Epithelial cell of prostate (primary cell): Measurements from ENCODE around the gene CDH20.

Source experiments
- DNase-seq: peaks from one replicate; pipeline ENCODE4 v3.0.0-alpha.2; 2011; ENCODE audit warnings: low read depth, low spot score
- H3K27ac ChIP-seq: fragments of 450-650 bp; 2 replicates; pipeline ENCODE4 v1.5.1; 2017; ENCODE audit warnings: mild to moderate bottlenecking

The CDH20 gene

GRCh38 chr18:61414086-61414485, 80.9 kb downstream of the CDH20 start:
- DNase-seq, result no peak
- no peak overlapping the region for H3K27ac ChIP-seq

- DNase-seq, result no peak
- H3K27ac ChIP-seq, result no peak overlapping the region
These were observed 86.5 kb downstream of the CDH20 start for GRCh38 chr18:61419763-61420162.

- no peak for DNase-seq
- no peak overlapping the region for H3K27ac ChIP-seq
These were observed 87.1 kb downstream of the CDH20 start for GRCh38 chr18:61420218-61420885.

DNA sequence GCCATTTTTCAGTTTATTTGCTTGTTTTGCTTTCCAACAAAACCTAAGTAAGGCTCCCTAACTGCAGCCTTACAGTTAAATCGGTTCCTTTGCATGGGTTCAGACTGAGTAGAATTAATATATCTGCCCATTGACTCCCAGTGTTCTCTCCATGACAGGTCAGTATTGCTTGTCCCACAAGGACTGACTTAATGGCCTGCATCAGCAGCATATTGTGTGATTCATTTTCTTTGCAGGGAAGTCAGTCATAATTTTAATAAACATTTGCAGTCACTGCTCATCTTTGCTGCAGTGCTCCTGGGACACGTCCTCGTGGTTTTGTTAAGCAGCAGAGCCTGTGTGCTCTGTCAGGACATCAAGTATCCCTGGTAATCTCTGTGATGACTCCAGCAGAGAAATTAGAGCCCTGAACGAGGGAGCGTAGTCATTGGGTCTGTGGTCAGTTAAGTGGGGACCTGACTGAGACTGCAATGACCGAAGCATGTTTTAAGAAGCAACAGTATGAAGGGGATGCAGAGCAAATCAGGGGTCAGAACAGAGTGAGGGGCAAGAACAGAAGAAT, 93.3 kb downstream of the CDH20 start:
- no peak overlapping the region for H3K27ac ChIP-seq
- no peak for DNase-seq

DNA sequence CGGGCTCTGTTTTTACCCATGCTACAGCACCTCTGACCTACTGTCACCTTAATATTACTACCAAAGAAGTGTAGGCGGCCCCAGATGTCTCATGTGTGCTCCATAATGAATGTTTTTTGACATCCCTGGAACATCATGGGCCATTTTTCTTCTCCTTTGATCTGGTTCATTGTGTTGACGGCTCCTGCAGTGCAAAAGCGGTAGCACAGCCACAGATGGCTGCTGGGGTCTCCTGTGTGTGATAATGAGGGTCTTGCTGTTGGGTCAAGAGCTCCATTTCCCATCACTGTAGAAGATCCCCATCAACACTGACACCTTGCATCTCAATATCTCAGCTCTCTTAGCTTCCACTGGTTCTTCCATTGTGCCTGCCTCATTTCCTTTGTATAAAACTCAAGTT, 95.0 kb downstream of the CDH20 start:
- H3K27ac ChIP-seq, result no peak overlapping the region
- no peak for DNase-seq

DNA sequence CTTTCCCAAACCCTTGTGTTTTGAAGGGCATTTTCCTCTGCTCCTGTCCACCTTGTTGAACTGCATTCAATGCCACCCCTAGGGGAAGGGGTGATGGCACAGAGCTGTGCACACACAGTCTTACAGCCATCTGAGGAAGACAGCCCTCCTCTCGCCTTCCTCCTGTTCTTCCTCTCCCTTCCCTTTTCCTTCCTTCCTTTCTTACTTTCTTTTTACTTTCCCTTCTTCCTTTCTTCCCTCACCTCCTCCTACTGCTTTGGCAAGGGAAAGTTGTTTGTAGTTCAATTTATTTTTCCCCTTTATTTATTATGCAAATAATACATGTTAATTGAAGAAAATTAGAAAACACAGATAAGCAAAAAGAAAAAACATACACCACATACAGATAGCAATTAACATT, 99.4 kb downstream of the CDH20 start:
- DNase-seq, result no peak
- no peak overlapping the region for H3K27ac ChIP-seq

GRCh38 chr18:61435064-61435652, 101.9 kb downstream of the CDH20 start:
- no peak overlapping the region for H3K27ac ChIP-seq
- DNase-seq, result no peak

DNA sequence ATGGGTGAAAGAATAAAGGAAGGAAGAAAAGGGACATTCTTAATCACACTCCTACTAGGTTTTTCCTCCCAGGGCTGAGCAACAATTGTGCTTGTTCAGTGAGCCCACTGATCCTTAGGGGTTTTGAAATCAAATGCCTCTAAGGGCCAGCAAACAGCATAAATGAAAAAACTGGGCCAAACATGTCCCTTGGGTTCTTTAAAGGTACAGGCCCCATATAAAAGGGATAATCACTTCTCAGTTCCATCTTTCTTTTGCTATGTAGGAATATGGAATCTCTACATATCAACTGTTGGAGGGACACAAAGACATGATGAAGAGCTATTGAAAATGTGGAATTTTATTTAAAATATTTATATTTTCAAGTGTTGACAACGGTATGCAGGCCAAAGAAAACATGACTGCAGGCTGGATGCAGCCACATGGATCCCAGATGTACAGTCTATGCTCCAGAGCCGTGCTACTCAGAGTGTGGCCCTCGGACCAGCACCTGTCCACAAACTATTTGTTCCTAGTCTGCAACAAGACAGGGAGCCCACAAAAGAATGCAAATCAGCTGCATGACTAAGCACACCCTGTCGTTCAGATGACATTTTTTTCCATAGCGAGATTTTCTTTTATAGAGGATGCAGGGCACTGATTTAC, 110.0 kb downstream of the CDH20 start:
- no peak for DNase-seq
- H3K27ac ChIP-seq, result no peak overlapping the region

- H3K27ac ChIP-seq, result no peak overlapping the region
- no peak for DNase-seq
These were observed 115.1 kb downstream of the CDH20 start for GRCh38 chr18:61448316-61448715.

DNA sequence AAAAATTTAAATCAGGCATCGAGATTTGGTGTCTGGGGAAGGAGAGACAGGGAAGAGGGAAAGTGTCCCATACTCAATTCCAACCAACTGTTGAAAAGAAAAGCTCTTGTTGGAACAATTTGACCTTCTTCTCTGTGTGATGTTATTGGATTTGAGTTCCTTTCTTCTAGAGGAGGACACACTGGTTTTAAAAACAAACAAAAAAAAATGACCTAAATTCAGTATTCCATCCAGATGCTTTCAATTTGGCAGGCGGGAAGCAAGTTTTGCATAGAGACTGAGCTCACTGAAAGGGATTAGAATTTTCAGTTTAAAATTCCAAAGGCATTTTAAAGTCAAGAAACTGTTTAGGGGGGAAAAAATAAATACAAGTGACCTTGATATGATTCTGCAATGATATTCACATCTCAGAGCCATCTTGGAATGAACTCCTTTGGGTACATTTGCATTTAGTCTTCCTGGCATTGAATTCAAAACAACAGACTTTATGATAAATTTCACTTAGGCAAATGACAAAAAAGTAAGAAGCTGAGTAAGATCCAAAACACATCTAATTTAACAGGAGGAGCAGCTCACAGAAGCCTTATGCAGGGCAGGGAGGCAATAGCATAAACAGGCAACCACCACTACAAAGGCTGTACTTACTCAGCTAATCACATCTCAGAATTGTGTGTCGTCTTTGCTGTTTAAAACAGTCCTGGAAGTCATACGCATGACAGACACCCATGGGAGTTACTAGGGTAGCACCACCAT, 126.8 kb downstream of the CDH20 start:
- DNase-seq, result no peak
- no peak overlapping the region for H3K27ac ChIP-seq

- no peak overlapping the region for H3K27ac ChIP-seq
- no peak for DNase-seq
These were observed 131.4 kb downstream of the CDH20 start for GRCh38 chr18:61464551-61465142.

GRCh38 chr18:61466736-61467135, 133.5 kb downstream of the CDH20 start:
- no peak for DNase-seq
- H3K27ac ChIP-seq, result no peak overlapping the region

DNA sequence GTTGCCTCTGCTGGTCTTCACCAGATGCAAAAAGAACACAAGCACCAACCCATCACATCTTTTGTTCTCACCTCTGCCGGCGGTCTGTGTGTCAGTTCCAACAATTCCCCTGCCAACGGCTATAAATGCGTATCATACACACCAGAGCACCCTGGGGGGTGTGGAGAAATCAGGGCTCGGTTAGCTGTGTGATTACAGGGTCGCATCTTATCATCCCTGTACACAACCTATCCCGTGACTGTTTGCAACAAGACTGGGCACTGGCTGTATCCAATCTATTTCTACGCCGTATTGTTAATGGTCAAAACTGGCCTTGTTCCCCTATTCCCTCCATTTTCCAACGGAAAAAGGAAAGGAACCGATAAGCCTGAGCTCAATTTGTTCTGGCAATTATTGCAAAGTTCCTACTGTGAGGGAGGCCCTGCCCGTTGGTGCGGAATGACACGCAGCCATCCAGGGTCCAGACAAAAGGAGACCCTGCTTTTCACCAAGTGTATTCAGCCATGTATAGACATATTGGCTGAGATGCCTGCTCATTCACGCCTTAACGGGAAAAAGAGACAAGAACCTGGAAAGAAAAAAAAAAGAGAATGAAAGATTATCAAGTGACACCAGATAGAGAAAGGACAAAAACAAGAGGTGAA, 136.9 kb downstream of the CDH20 start:
- no peak overlapping the region for H3K27ac ChIP-seq
- DNase-seq, result no peak

DNA sequence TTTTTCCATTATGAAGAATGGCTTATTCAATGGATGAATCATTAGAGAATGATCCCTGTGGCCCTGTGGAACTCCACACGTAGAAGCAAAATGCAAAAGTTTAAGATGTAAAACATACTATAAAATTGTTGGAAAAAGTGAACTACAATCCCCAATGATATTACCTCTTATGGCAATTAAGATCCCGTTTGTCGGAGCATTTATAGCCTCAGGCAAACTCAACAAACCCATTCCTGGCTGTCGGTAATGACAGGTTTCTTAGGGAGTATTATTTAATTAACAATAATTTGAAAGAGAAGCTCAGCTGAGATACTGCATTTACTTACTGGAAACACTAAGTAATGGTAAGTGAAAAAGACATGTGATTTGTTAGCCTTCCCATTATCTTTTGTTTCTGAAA, 138.3 kb downstream of the CDH20 start:
- no peak for DNase-seq
- H3K27ac ChIP-seq, result no peak overlapping the region

DNA sequence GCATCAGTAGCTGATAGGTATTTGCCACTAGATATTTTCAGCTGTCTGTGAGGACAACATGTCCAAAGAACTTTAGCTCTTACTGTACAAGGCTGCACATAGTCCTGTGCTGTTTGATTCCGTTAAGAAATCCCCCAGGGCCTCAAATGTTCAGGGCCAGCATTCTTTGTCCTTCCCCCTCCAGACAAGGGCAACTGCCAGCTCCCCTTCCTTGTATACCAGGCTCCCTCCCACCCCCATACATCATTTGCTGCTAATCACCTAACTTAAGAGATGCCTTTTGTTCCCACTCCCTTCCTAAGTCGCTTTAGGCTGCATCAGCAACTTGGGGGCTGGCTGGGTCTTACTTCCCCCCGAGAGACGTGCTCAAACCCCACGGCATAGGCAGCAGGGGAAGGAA, 138.7 kb downstream of the CDH20 start:
- DNase-seq, result no peak
- H3K27ac ChIP-seq, result no peak overlapping the region

- DNase-seq, result no peak
These were observed 141.1 kb downstream of the CDH20 start for GRCh38 chr18:61474341-61474740.

GRCh38 chr18:61474918-61475317, 141.7 kb downstream of the CDH20 start:
- no peak overlapping the region for H3K27ac ChIP-seq
- no peak for DNase-seq

More at GRCh38 chr18:61474341-61474740, 141.1 kb downstream of the CDH20 start:
- no peak overlapping the region for H3K27ac ChIP-seq

- no peak for DNase-seq
These were observed 142.7 kb downstream of the CDH20 start for GRCh38 chr18:61475931-61476330.

GRCh38 chr18:61489334-61489733, 156.1 kb downstream of the CDH20 start:
- DNase-seq, result no peak
- H3K27ac ChIP-seq, result no peak overlapping the region

More at GRCh38 chr18:61475931-61476330, 142.7 kb downstream of the CDH20 start:
- no peak overlapping the region for H3K27ac ChIP-seq

GRCh38 chr18:61496374-61496773, 163.1 kb downstream of the CDH20 start:
- no peak for DNase-seq
- no peak overlapping the region for H3K27ac ChIP-seq
